Medulla oblongata (tissue), 1 donor: Measurements from ENCODE around the gene SLC13A3.

Experiments used
- DNase-seq: peaks from one replicate; pipeline ENCODE4 v3.0.0-alpha.2; 2015; ENCODE audit errors: extremely low spot score

Gene SLC13A3

GRCh38 chr20:46636514-46636913, 14.7 kb downstream of the SLC13A3 start:
- DNase-seq = no peak

GRCh38 chr20:46635514-46636136, 15.6 kb downstream of the SLC13A3 start:
- DNase-seq = no peak

GRCh38 chr20:46634528-46634927, 16.7 kb downstream of the SLC13A3 start:
- DNase-seq = no peak

DNA sequence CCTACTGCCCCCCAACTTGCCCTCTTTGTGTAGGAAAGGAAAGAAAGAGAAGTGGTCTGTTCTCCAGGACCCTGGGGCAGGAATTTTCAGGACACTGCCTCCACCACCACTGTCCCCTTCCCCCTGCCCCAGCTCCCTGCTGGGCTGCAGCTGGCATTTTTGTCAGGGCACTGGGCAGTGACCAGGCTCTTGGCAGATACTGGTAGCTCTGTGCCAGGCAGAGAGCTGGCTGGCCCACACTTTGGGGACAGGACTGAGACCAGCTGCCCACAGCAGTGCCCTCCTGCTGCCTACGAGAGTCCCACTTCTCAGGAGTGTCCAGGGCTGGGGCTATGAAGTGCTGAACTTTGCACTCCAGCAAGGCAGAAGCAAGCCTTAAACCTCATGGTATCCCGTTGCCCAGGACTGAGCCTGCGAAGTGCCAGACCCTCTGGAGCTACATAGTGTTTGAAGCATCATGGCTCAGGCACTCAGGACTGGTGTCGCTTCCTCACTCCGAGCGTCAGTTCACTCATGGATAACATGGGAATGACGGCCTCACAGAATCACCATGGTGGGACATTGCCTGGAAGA, 19.3 kb downstream of the SLC13A3 start:
- DNase-seq = peak; percentile 75

DNA sequence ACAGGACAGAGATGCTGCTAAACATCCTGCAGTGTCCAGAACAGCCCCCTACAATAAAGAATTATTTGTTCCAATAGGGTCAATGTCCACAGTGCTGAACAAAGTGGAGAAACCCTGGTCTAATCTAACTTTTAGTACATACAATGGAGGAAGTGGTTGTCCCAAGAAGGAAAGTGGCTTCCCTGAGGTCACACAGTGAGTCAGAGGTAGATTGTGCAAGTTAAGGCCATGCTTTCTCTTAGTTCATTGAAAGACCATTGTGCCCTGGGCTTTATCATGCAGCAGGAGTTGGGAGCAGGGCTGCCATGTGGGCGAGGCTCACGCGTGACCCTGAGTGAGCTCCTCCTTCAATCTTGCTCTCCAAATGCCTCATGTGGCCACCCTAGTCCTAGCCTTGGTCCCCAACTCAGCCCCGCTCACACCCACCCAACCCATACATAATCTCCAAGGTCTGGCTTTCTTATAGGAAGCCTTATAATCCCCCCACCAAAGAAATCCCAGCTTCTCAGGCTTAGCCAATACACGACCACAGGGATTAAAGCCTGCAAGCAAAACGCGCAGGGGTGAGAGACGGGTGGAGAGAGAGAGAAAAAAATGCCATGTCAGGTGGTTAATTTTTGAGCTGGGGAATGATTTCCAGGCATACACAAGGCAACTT, 19.9 kb downstream of the SLC13A3 start:
- DNase-seq = peak; percentile 23

DNA sequence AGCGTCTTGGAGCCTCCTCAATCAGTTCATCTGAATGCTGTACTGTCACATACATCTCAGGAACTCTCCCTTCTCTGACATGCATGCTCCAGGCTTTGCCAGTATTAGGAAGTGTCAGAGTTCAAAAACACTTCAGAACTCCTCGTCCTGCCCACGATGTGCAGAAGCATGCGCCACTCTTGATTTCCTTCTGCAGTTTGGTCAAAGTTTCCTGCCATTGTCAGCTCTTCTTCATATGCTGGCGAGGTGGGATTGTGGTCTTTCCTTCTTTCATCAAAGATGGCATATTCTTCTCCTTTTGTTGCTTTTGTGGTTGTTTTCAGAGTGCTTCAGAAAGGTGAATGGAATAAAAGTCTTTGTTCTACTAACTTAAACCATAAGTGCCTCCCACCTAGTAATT, 21.0 kb downstream of the SLC13A3 start:
- DNase-seq = no peak

GRCh38 chr20:46629341-46629740, 21.9 kb downstream of the SLC13A3 start:
- no peak for DNase-seq

DNA sequence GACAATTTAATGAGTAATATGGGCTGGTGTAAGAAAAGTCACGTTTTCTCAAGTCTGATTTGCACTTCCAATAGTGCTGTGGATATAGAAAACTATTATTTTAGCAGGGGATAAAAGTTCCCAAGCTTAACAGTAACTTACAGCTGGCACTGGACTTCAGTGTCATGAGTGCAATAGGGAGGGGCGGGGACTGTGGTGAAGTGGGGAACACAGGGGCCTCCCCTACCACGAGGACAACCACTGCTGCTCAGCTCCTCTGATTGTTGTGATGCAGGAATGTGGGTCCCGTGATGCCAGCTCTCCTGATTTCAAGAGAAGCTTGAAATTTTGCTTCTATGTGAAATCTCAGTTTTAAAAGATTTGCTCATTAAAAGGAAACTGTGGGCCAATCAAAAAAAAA, 24.0 kb downstream of the SLC13A3 start:
- DNase-seq = no peak

DNA sequence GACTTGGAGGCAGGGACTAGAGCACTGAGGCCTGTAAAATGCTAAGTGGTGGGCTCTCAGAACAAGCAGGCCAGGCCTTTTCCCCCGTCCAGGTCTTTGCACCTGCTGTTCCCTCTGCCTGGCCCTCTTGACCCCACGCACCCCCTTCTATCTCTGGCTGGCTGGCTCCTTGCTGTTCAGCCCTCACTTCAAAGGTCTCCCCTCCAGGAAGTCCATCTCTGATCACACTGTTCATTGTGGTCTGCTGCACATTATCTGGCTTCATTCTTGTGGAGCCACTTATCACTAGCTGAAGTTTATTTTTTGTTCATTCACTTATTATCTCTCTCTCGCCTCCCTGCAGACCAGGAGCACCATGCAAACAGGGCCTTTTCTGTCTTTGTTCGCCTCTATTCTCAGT, 24.5 kb downstream of the SLC13A3 start:
- DNase-seq = no peak

GRCh38 chr20:46625875-46626373, 25.3 kb downstream of the SLC13A3 start:
- no peak for DNase-seq

DNA sequence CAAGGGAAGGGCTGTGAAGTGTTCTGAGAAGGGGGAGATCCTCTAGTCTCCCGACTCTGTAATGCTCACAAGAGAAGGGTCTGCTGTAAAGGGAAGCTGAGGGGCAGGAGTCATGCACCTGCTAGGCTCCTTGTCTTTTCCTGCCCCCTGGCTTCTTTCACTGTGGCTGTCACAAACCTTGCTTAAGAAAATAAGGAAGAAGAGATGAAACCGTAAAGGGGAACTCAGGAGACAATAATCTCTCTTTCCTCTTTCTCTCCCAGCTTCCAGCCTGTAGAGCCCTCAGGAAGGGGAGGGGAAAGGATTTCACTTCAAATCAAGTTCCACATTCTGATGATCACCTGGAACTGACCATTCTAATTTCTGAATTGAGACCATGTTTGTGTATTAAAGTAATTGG, 26.3 kb downstream of the SLC13A3 start:
- peak; percentile 32 for DNase-seq

- DNase-seq = no peak
Measured at GRCh38 chr20:46622165-46622564, 29.1 kb downstream of the SLC13A3 start.

- no peak for DNase-seq
Measured at GRCh38 chr20:46621492-46621891, 29.8 kb downstream of the SLC13A3 start.

- DNase-seq = no peak
Measured at GRCh38 chr20:46619445-46619844, 31.8 kb downstream of the SLC13A3 start.

DNA sequence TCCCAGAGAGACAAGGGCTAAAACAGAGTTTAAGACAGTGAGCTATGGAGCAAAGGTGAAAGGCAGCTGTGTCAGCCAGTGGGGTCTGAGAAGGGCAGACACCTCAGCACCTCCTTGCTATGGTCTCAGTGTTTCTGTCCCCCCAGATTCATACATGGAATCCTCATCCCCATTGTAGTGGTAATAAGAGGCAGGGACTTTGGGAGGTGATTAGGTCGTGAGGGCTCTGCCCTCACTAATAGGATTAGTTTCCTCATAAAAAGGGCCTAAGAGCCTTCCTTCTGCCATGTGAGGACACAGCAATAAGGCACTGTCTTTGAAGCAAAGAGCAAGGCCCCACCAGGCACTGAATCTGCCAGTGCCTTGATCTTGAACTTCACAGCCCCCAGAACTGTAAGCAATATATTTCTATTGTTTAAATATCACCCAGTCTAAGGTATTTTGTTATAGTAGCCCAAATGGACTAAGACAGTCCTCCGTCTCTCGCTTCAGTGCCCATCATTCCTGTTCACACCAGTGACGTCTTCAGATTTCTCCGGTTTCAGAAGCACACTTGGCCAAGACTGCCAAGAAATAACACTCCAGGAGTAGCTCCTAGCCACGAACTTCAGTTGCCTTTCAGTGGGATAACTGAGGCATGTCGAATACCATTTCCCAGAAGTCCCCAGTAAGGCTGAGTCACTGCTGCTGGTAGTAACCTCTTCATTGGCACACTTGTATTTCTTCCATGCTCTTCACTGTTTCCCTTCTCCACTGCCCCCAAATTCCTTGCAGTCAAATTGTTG, 32.8 kb downstream of the SLC13A3 start:
- DNase-seq = no peak

DNA sequence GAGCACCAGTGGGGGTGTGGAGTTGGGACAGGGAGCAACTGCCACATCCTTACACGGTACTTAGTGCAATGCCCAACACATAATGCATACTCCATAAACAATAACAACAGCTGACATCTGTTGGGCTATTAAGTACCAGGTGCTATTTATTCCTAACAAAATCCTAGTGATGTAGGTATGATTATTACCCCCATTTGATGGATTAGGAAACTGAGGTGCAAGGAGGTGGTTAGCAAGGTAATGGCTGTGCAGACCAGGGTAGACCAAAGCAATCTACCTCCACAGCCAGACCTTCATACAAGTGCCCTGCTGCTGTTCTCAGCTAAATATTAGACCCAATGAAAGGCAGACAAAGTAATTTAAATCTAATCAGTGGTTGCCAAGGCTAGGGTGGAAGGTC, 36.8 kb downstream of the SLC13A3 start:
- no peak for DNase-seq

- no peak for DNase-seq
Measured at GRCh38 chr20:46610145-46610544, 41.1 kb downstream of the SLC13A3 start.

GRCh38 chr20:46609043-46609442, 42.2 kb downstream of the SLC13A3 start:
- DNase-seq = no peak

DNA sequence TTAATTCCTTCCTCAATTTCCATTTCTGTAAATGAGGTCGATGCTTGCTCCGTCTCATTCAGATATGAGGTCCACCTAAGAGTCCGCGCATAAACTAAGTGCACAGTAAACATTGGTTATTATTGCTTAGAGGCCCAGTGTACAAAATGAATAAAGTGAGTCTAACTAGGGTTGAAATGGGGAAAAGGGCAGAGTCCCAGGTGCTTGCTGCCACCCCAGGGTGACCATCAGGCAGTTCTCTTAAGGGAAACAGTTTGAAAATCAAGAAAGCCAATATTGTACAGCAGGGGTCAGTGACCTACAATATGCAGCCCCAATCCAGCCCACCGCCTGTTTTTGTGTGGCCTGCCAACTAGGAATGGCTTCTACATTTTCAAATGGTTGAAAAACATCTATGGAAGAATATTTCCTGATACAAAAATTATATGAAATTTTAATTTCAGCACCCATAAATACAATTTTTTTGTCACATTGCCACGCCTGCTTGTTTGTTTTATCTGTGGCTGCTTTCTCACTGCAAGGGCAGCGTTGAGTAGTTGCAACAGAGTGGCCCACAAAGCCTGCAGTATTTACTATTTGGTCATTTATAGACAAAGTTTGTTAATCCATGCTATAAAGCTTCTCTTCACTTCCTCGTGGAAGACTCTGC, 43.3 kb downstream of the SLC13A3 start:
- no peak for DNase-seq

DNA sequence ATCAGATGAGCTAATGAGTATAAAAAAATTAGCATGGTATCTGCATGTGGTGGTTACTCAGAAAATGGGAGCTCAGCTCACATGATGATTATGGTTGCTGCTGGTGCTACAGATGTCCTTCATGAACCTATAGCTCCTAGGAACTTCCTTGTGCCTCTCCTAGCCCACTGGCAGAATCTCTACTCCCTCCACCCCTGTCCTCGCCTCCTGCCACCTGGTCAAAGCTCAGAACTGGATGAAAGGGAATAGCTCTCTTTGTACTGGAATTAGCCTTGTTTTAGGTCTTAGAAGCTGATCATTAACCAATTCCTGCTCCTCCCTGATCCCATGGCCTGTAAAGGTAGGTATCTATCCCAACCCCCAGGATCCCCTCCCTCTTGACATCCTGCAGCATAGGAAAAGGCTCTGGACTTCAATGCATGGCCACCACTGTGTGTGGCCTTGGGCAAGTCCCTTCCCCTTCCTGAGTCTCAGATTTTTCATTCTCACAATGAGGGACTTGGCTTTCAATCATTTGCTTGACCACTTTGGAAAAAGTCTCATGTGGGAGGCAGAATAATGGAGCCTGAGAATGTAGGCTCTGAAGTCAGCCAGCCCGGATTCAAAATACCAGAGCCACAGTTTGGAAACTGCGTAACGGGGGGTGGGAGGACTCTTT, 43.9 kb downstream of the SLC13A3 start:
- DNase-seq = no peak

DNA sequence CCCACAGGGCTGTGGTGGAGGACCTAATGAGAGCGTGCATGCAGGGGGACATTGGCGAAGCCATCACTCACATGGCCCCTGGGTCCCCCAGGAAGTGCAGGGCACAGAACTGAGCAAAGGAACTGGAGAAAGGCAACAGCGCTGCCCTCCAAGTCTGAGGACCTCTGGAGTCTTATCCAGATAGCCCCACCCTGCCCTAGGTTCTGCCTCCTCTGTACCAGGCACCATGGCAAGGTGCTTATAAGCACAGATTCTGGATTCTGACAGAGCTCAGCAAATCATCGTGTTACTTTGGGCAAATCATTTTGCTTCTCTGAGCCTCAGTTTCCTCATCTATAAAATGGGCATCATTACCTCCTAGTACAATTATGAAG, 44.5 kb downstream of the SLC13A3 start:
- no peak for DNase-seq
